PC-9 (cell line): ENCODE results near the gene CCDC146.

Experiments
- EZH2 ChIP-seq: fragments of 200-600 bp; sonication (generic); IDR thresholded peaks from 2 replicates; pipeline ENCODE4 v1.8.0; 2017; ENCODE audit warnings: antibody characterized with exemption, low read depth
- TF ChIP-seq, protein P1 (sequence below): fragments of 200-600 bp; sonication (generic); conservative IDR thresholded peaks from 2 replicates; pipeline ENCODE4 v1.6.1; 2017; ENCODE audit warnings: mixed run types, antibody characterized with exemption, mild to moderate bottlenecking, moderate library complexity

DNA sequence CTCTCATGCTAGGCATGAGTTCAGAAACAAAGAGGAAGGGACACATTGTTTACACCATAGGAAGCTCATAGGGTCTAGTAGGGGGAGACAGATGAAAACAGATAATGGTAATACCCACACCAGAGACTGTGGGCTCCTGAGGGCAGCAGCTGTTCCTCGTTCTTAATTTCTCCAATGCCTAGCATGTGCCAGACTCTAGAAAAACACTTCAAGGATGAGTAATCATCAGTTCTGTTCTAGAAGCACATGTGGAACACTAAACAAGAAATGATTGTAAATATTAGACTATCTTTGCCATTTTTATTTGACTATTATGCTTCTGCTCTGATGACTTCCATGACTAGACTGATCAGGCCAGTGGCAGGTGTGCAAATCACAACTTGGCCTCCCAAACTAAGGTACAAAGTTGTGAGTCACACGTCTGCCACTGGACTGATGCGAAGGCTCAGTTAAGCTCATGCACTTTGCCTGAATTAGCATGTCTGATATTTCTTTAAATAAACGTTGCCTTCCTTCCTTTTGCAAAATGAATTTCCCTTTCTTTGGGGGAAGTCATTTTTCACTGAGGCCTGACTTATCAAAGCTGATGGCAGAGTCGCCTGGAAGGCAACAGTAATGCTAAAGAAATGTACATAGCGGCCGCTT lies 166.4 kb downstream of the CCDC146 start:
- TF ChIP-seq, protein P1, sequence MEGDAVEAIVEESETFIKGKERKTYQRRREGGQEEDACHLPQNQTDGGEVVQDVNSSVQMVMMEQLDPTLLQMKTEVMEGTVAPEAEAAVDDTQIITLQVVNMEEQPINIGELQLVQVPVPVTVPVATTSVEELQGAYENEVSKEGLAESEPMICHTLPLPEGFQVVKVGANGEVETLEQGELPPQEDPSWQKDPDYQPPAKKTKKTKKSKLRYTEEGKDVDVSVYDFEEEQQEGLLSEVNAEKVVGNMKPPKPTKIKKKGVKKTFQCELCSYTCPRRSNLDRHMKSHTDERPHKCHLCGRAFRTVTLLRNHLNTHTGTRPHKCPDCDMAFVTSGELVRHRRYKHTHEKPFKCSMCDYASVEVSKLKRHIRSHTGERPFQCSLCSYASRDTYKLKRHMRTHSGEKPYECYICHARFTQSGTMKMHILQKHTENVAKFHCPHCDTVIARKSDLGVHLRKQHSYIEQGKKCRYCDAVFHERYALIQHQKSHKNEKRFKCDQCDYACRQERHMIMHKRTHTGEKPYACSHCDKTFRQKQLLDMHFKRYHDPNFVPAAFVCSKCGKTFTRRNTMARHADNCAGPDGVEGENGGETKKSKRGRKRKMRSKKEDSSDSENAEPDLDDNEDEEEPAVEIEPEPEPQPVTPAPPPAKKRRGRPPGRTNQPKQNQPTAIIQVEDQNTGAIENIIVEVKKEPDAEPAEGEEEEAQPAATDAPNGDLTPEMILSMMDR = no peak
- no peak for TF ChIP-seq EZH2
